ENCODE data around the gene OR1D5.

OR1D5 gene

DNA sequence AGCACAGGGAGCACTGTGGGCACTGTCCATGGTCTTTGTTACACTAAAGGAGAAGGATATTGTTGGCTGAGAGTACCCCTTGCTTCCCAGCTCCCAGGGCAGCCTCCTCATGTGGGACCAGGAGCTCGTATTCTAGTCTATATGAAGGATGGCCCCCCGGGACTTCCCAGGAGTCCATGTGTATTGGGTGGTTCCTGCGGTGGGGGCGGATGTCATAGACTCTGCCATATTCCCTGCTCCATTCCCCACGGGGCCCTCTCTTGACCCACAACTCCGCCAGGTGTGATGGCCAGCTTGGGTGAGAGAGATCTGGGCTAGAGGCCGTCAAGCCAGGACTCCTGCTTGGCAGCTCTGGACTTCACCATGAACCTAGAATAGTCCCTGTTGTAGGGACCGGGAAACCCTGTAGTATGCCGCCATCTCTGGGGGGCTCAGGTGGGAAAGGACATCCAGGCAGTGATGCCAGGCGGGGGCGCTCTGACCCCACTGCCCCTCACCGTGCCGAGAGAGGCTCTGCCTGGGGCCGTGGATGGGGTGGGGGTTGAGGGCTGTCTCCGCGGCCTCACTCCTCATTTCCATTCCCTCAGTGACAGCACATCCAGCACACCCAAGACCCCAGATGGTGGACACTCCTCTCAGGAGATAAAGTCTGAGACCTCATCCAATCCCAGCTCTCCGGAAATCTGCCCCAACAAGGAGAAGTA is 37.8 kb downstream of the OR1D5 start:
- no peak overlapping the region for H3K4me3 ChIP-seq (replicated peaks in 1 of 2; ENCODE audit: low read depth in 2 of 2, low read length in 2 of 2)
- no peak for DNase-seq (ENCODE audit: low read depth in 2 of 2)
- TF ChIP-seq, protein P1, sequence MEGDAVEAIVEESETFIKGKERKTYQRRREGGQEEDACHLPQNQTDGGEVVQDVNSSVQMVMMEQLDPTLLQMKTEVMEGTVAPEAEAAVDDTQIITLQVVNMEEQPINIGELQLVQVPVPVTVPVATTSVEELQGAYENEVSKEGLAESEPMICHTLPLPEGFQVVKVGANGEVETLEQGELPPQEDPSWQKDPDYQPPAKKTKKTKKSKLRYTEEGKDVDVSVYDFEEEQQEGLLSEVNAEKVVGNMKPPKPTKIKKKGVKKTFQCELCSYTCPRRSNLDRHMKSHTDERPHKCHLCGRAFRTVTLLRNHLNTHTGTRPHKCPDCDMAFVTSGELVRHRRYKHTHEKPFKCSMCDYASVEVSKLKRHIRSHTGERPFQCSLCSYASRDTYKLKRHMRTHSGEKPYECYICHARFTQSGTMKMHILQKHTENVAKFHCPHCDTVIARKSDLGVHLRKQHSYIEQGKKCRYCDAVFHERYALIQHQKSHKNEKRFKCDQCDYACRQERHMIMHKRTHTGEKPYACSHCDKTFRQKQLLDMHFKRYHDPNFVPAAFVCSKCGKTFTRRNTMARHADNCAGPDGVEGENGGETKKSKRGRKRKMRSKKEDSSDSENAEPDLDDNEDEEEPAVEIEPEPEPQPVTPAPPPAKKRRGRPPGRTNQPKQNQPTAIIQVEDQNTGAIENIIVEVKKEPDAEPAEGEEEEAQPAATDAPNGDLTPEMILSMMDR (IDR thresholded peaks at IDR 0.05; ENCODE audit: low read depth, low read length): no peak

DNA sequence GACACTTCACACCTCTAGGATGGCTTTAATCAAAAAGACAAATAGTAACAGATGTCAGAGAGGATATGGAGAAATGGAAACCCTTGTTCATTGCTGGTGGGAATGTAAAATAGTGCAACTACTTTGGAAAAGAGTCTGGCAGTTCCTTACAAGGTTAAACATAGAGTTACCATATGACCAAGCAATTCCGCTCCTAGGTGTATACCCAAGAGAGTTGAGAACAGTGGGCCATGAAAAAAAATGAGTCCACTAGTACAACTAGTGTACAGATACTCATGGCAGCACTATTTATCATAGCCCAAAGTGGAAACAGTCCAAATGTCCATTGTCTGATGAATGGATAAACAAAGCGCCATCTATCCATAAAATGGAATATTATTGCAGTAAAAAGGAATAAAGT is 39.1 kb downstream of the OR1D5 start:
- H3K4me3 ChIP-seq (replicated peaks in 1 of 2; ENCODE audit: low read depth in 2 of 2, low read length in 2 of 2): no peak overlapping the region
- DNase-seq (ENCODE audit: low read depth in 2 of 2): no peak
- TF ChIP-seq, protein P1 (IDR thresholded peaks at IDR 0.05; ENCODE audit: low read depth, low read length): no peak

DNA sequence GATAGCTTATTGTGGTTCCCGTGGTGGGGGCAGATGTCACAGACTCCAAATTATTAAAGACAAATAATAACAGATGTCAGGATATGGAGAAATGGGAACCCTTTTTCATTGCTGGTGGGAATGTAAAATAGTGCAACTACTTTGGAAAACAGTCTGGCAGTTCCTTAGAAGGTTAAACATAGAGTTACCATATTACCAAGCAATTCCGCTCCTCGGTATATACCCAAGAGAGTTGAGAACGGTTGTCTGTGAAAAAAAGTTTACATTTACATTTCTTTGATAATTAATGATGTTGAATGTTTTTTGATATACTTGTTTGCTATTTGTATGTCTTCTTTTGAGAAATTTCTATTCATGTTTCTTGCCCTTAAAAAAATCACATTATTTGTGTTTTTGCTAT is 41.2 kb downstream of the OR1D5 start:
- TF ChIP-seq, protein P1 (IDR thresholded peaks at IDR 0.05; ENCODE audit: low read depth, low read length): no peak
- no peak for DNase-seq (ENCODE audit: low read depth in 2 of 2)
- no peak overlapping the region for H3K4me3 ChIP-seq (replicated peaks in 1 of 2; ENCODE audit: low read depth in 2 of 2, low read length in 2 of 2)

DNA sequence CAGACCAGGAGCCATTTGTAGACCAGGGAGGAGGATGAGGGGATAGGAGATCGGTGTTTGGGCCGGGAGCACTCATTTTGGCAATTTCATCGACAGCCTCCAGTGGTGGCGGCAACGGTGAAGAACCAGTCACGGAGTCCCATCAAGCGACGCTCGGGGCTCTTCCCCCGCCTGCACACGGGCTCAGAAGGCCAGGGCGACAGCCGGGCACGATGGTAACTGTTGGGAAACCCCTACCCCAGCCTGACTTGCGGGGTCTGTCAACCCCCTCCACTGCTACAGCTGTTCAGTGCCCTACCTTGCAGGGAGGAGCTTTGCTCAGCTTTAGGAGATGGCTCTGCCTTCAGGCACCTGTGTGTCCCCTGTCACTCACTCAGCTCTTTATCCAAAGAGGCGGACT is 43.0 kb downstream of the OR1D5 start:
- TF ChIP-seq, protein P1 (IDR thresholded peaks at IDR 0.05; ENCODE audit: low read depth, low read length): no peak
- DNase-seq (ENCODE audit: low read depth in 2 of 2): no peak
- no peak overlapping the region for H3K4me3 ChIP-seq (replicated peaks in 1 of 2; ENCODE audit: low read depth in 2 of 2, low read length in 2 of 2)

DNA sequence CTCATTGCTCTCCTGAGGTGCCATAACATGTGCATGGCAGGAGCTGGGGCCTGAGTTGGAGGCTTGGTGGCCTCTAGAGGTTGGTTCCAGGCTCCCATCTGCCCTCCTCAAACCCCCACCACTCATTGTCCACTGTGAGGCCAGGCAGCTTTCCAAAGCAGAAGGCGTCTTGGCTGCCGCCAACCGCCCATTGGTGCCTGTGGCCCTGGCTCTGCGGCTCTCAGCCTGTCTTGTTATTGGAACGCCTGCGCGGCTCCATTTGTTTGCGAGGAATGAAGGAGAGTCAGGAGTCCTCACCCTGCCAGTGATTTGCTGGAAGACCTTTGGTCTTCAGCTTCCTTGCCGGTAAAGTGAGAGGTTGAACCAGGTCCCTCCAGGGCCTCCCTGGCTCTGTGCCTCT is 43.6 kb downstream of the OR1D5 start:
- no peak for DNase-seq (ENCODE audit: low read depth in 2 of 2)
- TF ChIP-seq, protein P1 (IDR thresholded peaks at IDR 0.05; ENCODE audit: low read depth, low read length): no peak

DNA sequence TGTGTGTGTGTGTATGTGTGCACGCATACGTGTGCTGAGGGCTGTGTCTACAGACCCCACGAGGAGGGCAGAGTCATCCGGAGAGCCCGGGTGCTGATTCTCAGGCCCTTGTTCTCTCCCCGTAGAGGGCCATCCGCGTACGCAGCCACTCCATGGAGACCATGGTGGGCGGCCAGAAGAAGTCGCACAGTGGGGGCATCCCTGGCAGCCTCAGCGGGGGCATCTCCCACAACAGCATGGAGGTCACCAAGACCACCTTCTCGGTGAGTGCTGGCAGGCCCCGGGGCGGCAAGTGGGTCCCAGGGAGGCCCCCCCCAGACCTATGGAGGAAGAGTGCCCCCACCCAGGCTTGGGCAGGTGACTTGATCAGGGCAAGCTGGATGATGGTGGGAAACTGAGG is 45.5 kb downstream of the OR1D5 start:
- H3K4me3 ChIP-seq (replicated peaks in 1 of 2; ENCODE audit: low read depth in 2 of 2, low read length in 2 of 2): no peak overlapping the region
- no peak for DNase-seq (ENCODE audit: low read depth in 2 of 2)
- TF ChIP-seq, protein P1 (IDR thresholded peaks at IDR 0.05; ENCODE audit: low read depth, low read length): no peak

More for the DNA sequence above, 43.6 kb downstream of the OR1D5 start:
- H3K4me3 ChIP-seq (replicated peaks in 1 of 2; ENCODE audit: low read depth in 2 of 2, low read length in 2 of 2): no peak overlapping the region

DNA sequence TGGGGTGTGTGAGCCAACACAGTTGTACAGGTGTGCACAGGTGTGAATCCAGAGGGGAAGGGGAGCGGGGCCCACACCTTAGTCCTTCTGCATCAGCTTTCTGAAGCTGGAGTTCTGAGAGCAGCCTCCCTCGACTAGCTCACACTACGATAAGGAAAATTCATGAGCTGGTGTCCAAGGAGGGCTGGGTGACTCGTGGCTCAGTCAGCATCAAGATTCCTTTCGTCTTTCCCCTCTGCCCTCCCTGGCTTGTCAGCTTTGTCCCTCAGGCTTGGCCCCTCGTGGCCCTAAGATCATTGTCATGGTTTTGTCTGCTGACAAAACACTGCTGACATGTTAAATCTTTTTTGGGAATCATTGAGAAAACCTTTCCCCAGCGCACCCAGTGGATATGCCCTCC is 47.5 kb downstream of the OR1D5 start:
- DNase-seq (ENCODE audit: low read depth in 2 of 2): no peak
- TF ChIP-seq, protein P1 (IDR thresholded peaks at IDR 0.05; ENCODE audit: low read depth, low read length): no peak
- no peak overlapping the region for H3K4me3 ChIP-seq (replicated peaks in 1 of 2; ENCODE audit: low read depth in 2 of 2, low read length in 2 of 2)

All from cardiac fibroblast (primary cell).